HepG2 (cell line): ENCODE measurements around the gene TNKS1BP1. TPM values are rescaled to one million over a fixed set of nuclear protein-coding genes. Genes with fewer than 3 reads are reported as not detected.

ENCODE experiments used
- BORCS8-MEF2B ChIP-seq: sonication (generic); formaldehyde crosslinking; IDR thresholded peaks from 2 replicates; pipeline ENCODE4 v1.8.0; 2022; ENCODE audit warnings: mild to moderate bottlenecking, missing genetic modification reagents
- CENPT ChIP-seq: sonication (generic); formaldehyde crosslinking; IDR thresholded peaks from 2 replicates; pipeline ENCODE4 v1.8.0; 2022; ENCODE audit warnings: low read depth, mild to moderate bottlenecking, moderate library complexity, missing genetic modification reagents
- CTCF ChIP-seq: sonication (generic); formaldehyde crosslinking; IDR thresholded peaks from 2 replicates; pipeline ENCODE4 v1.5.0; 2020; ENCODE audit warnings: mild to moderate bottlenecking, missing genetic modification reagents, moderate library complexity
- FOXO1 ChIP-seq: sonication (generic); formaldehyde crosslinking; IDR thresholded peaks from 2 replicates; pipeline ENCODE4 v1.4.0; 2020; ENCODE audit warnings: missing genetic modification reagents
- GFI1 ChIP-seq: sonication (generic); formaldehyde crosslinking; IDR thresholded peaks from 2 replicates; pipeline ENCODE4 v1.5.0; 2020; ENCODE audit warnings: missing genetic modification reagents, mild to moderate bottlenecking, borderline replicate concordance
- HDAC2 ChIP-seq: sonication (generic); formaldehyde crosslinking; IDR thresholded peaks from 2 replicates; pipeline ENCODE4 v1.4.0; 2020; ENCODE audit warnings: missing genetic modification reagents
- KDM1A ChIP-seq: IDR thresholded peaks from 2 replicates; pipeline ENCODE4 v1.6.1; 2016; ENCODE audit warnings: missing compliant biosample characterization
- NR2F2 ChIP-seq: IDR thresholded peaks from 2 replicates; pipeline ENCODE4 v1.6.1; 2012; ENCODE audit warnings: low read depth, inconsistent platforms, borderline replicate concordance
- PATZ1 ChIP-seq: sonication (generic); formaldehyde crosslinking; IDR thresholded peaks from 2 replicates; pipeline ENCODE4 v1.4.0; 2020; ENCODE audit warnings: missing genetic modification reagents
- PHF21A ChIP-seq: sonication (generic); formaldehyde crosslinking; IDR thresholded peaks from 2 replicates; pipeline ENCODE4 v1.5.0; 2020; ENCODE audit warnings: mild to moderate bottlenecking, missing genetic modification reagents
- POLR2AphosphoS2 ChIP-seq: IDR thresholded peaks from 2 replicates; pipeline ENCODE4 v1.6.1; 2011; ENCODE audit warnings: low read depth, low read length, improper control_type of control experiment
- PTBP1 ChIP-seq: fragments of 200-400 bp; formaldehyde crosslinking; IDR thresholded peaks from 2 replicates; pipeline ENCODE4 v1.6.1; 2018; ENCODE audit warnings: low read length, low read depth; ENCODE audit not compliant: poor library complexity, severe bottlenecking
- RARA ChIP-seq: IDR thresholded peaks from 2 replicates; pipeline ENCODE4 v1.6.1; 2016; ENCODE audit warnings: missing genetic modification reagents, missing compliant biosample characterization
- SMAD9 ChIP-seq: sonication (generic); formaldehyde crosslinking; IDR thresholded peaks from 2 replicates; pipeline ENCODE4 v1.5.1; 2020; ENCODE audit warnings: mild to moderate bottlenecking, missing genetic modification reagents
- SP140L ChIP-seq: sonication (generic); formaldehyde crosslinking; IDR thresholded peaks from 2 replicates; pipeline ENCODE4 v1.4.0; 2020; ENCODE audit warnings: missing genetic modification reagents, borderline replicate concordance
- SP5 ChIP-seq: IDR thresholded peaks from 2 replicates; pipeline ENCODE4 v1.6.1; 2016; ENCODE audit warnings: low read depth, borderline replicate concordance
- SPEN ChIP-seq: sonication (generic); formaldehyde crosslinking; IDR thresholded peaks from 2 replicates; pipeline ENCODE4 v1.5.1; 2020; ENCODE audit warnings: low read depth, mild to moderate bottlenecking, missing genetic modification reagents
- STAG1 ChIP-seq: sonication (generic); formaldehyde crosslinking; IDR thresholded peaks from 2 replicates; pipeline ENCODE4 v1.4.0; 2020; ENCODE audit warnings: missing genetic modification reagents
- TBX2 ChIP-seq: sonication (generic); formaldehyde crosslinking; IDR thresholded peaks from 2 replicates; pipeline ENCODE4 v1.5.0; 2020; ENCODE audit warnings: missing genetic modification reagents, mild to moderate bottlenecking, borderline replicate concordance
- XRCC5 ChIP-seq: fragments of 200-400 bp; formaldehyde crosslinking; optimal IDR thresholded peaks from 2 replicates; pipeline ENCODE3; 2017; ENCODE audit warnings: mild to moderate bottlenecking, low read length
- ZIK1 ChIP-seq: sonication (generic); formaldehyde crosslinking; IDR thresholded peaks from 2 replicates; pipeline ENCODE4 v1.5.0; 2020; ENCODE audit warnings: mild to moderate bottlenecking, low read depth, missing genetic modification reagents, borderline replicate concordance
- ZMAT3 ChIP-seq: sonication (generic); formaldehyde crosslinking; conservative IDR thresholded peaks from 2 replicates; pipeline ENCODE4 v1.7.0; 2021; ENCODE audit warnings: missing genetic modification reagents
- ZNF580 ChIP-seq: IDR thresholded peaks from 2 replicates; pipeline ENCODE4 v1.6.1; 2016; ENCODE audit warnings: low read depth, borderline replicate concordance
- ZSCAN31 ChIP-seq: sonication (generic); formaldehyde crosslinking; IDR thresholded peaks from 2 replicates; pipeline ENCODE4 v1.5.0; 2020; ENCODE audit warnings: low read depth, mild to moderate bottlenecking, missing genetic modification reagents
- polyA plus RNA-seq, 8 experiments: library from polyadenylated mRNA; depleted of rRNA in 3 of 8; stranded (reverse) in 7 of 8; unstranded in 1 of 8; fragments of >200 nt; fragmentation: Illumina TruSeq in 4 of 8; extraction: Trizol in 4 of 8; gene quantifications; 2 replicates each; pipeline versions ENCODE4 v1.2.1 to v1.2.3, GENCODE V29; 2011 to 2016; ENCODE audit warnings: low read depth in 4 of 8, missing spikeins in 1 of 8, mixed read lengths in 1 of 8; ENCODE audit not compliant: insufficient read depth in 1 of 8
- total RNA-seq, 5 experiments: library from RNA; depleted of rRNA; stranded (reverse); fragments of >200 nt; fragmentation: Illumina TruSeq; extraction: Trizol; gene quantifications; 2 replicates each; pipeline ENCODE4 v1.2.3, GENCODE V29; 2016; ENCODE audit warnings: low read depth in 1 of 5

Gene TNKS1BP1
- total and polyA plus RNA-seq, 2 of the 13 experiments (the other 11 are each of a cell fraction or from before 2014, with no cell fraction given) = 13.7 to 15.0 TPM

GRCh38 chr11:57349491-57350274, 24.9 kb upstream of the TNKS1BP1 start (continued):
- TF ChIP-seq NR2F2 (peak; percentile 57), ZNF580 (0 out of 2 replicates have a peak, but pooled peaks have one; percentile 33), SMAD9 (CRISPR knock-in tag) (no peak), FOXO1 (no peak), ZMAT3 (CRISPR knock-in tag) (0 out of 2 replicates have a peak, but pooled peaks have one; percentile 24), ZIK1 (CRISPR knock-in tag) (0 out of 2 replicates have a peak, but pooled peaks have one; percentile 42), HDAC2 (0 out of 2 replicates have a peak, but pooled peaks have one; percentile 14), PHF21A (CRISPR knock-in tag) (no peak), PTBP1 (peak; percentile 50), KDM1A (CRISPR knock-in tag) (no peak), BORCS8-MEF2B (CRISPR knock-in tag) (peak; percentile 23; the same call in 1 of the 2 replicates), CENPT (CRISPR knock-in tag) (no peak), CTCF (CRISPR knock-in tag) (peak; percentile 93), TBX2 (peak; percentile 47; the same call in 1 of the 2 replicates), SP5 (CRISPR knock-in tag) (peak; percentile 61; the same call in 1 of the 2 replicates), SPEN (CRISPR knock-in tag) (peak; percentile 68), XRCC5 (peak; percentile 78), STAG1 (CRISPR knock-in tag) (peak; percentile 41), POLR2AphosphoS2 (no peak), GFI1 (CRISPR knock-in tag) (peak; percentile 19; the same call in 1 of the 2 replicates), SP140L (CRISPR knock-in tag) (no peak), PATZ1 (CRISPR knock-in tag) (peak; percentile 7; the same call in 1 of the 2 replicates), RARA (CRISPR knock-in tag) (peak; percentile 71), ZSCAN31 (CRISPR knock-in tag) (peak; percentile 51; the same call in 1 of the 2 replicates)
